Nephron progenitor cell (in vitro differentiated cells): ENCODE measurements around the gene TSR2.

Source experiments
- DNase-seq: peaks from one replicate; pipeline ENCODE4 v3.0.0; 2021
- H3K27ac Mint-ChIP-seq: 2 replicates; pipeline ENCODE4 v1.8.0; 2021; ENCODE audit warnings: mild to moderate bottlenecking, moderate library complexity, mixed read lengths
- H3K27me3 Mint-ChIP-seq: 2 replicates; pipeline ENCODE4 v1.8.0; 2021; ENCODE audit warnings: mild to moderate bottlenecking, low read depth, mixed read lengths; ENCODE audit not compliant: poor library complexity
- H3K36me3 Mint-ChIP-seq: 2 replicates; pipeline ENCODE4 v1.8.0; 2021; ENCODE audit warnings: low read depth, mixed read lengths
- H3K4me1 Mint-ChIP-seq: 2 replicates; pipeline ENCODE4 v1.8.0; 2021; ENCODE audit warnings: mixed read lengths
- H3K4me3 Mint-ChIP-seq: 2 replicates; pipeline ENCODE4 v1.8.0; 2021; ENCODE audit warnings: mild to moderate bottlenecking, moderate library complexity, mixed read lengths
- H3K9me3 Mint-ChIP-seq: 2 replicates; pipeline ENCODE4 v1.8.0; 2021; ENCODE audit warnings: mild to moderate bottlenecking, moderate library complexity, mixed read lengths
- CTCF ChIP-seq: fragments of 200-600 bp; sonication (generic); IDR thresholded peaks from 2 replicates; pipeline ENCODE4 v1.5.0; 2021; ENCODE audit warnings: antibody characterized with exemption

TSR2 gene

GRCh38 chrX:54447461-54447860 lies 7.3 kb downstream of the TSR2 start:
- no peak for DNase-seq
- Mint-ChIP-seq H3K4me3 (no peak overlapping the region), H3K27me3 (peaks cover 2% of the 10 kb centered on the region), H3K36me3 (peaks cover 37% of the 10 kb centered on the region), H3K9me3 (peaks cover 50% of the 10 kb centered on the region), H3K27ac (peak overlapping the region; percentile 72), H3K4me1 (no peaks in the 10 kb centered on the region)
- TF ChIP-seq CTCF, result no peak

GRCh38 chrX:54449929-54450328 lies 9.7 kb downstream of the TSR2 start:
- H3K36me3 Mint-ChIP-seq, result peaks cover 30% of the 10 kb centered on the region
- no peak overlapping the region for H3K4me3 Mint-ChIP-seq

GRCh38 chrX:54452920-54453319 lies 12.7 kb downstream of the TSR2 start:
- Mint-ChIP-seq H3K36me3 (peaks cover 27% of the 10 kb centered on the region), H3K27me3 (peaks cover 3% of the 10 kb centered on the region), H3K27ac (peak overlapping the region; percentile 85), H3K4me3 (no peak overlapping the region), H3K4me1 (no peaks in the 10 kb centered on the region), H3K9me3 (peaks cover 46% of the 10 kb centered on the region)
- no peak for TF ChIP-seq CTCF
- peak; percentile 19 for DNase-seq

More at GRCh38 chrX:54449929-54450328, 9.7 kb downstream of the TSR2 start:
- TF ChIP-seq CTCF, result no peak
- Mint-ChIP-seq H3K9me3 (peaks cover 40% of the 10 kb centered on the region), H3K27ac (no peak overlapping the region), H3K4me1 (no peaks in the 10 kb centered on the region), H3K27me3 (no peaks in the 10 kb centered on the region)
- no peak for DNase-seq

GRCh38 chrX:54470054-54470760 lies 30.0 kb downstream of the TSR2 start:
- no peaks in the 10 kb centered on the region for H3K27me3 Mint-ChIP-seq
- H3K4me1 Mint-ChIP-seq, result peaks cover 4% of the 10 kb centered on the region
- peaks cover 45% of the 10 kb centered on the region for H3K9me3 Mint-ChIP-seq
- H3K4me3 Mint-ChIP-seq, result no peak overlapping the region
- H3K27ac Mint-ChIP-seq, result no peak overlapping the region
- DNase-seq, result no peak
- TF ChIP-seq CTCF, result no peak
- H3K36me3 Mint-ChIP-seq, result peaks cover 17% of the 10 kb centered on the region

- no peaks in the 10 kb centered on the region for H3K27me3 Mint-ChIP-seq
- peaks cover 6% of the 10 kb centered on the region for H3K36me3 Mint-ChIP-seq
- no peak overlapping the region for H3K4me3 Mint-ChIP-seq
- H3K4me1 Mint-ChIP-seq, result peaks cover 11% of the 10 kb centered on the region
- H3K27ac Mint-ChIP-seq, result no peak overlapping the region
- no peak for DNase-seq
- TF ChIP-seq CTCF, result no peak
- peaks cover 35% of the 10 kb centered on the region for H3K9me3 Mint-ChIP-seq
Measured at GRCh38 chrX:54473993-54474859, 34.0 kb downstream of the TSR2 start.
